BE2C (cell line): ENCODE measurements around the gene GPR37L1.

ENCODE experiments used
- DNase-seq: peaks from one replicate; pipeline ENCODE4 v3.0.0-alpha.2; 2020
- H3K27me3 ChIP-seq: fragments of 250-450 bp; sonication (Bioruptor Pico); 2 replicates; pipeline ENCODE4 v1.5.1; 2020; ENCODE audit warnings: mild to moderate bottlenecking
- H3K36me3 ChIP-seq: fragments of 250-450 bp; sonication (Bioruptor Pico); 2 replicates; pipeline ENCODE4 v1.5.1; 2020; ENCODE audit warnings: mild to moderate bottlenecking
- H3K4me1 ChIP-seq: fragments of 250-450 bp; sonication (Bioruptor Pico); 2 replicates; pipeline ENCODE4 v1.5.1; 2020
- H3K4me3 ChIP-seq: 2 replicates; pipeline ENCODE4 v1.5.1; 2011; ENCODE audit warnings: low read depth, low read length
- H3K9me3 ChIP-seq: fragments of 250-450 bp; sonication (Bioruptor Pico); 2 replicates; pipeline ENCODE4 v1.5.1; 2020
- CTCF ChIP-seq: IDR thresholded peaks from 2 replicates; pipeline ENCODE4 v1.5.1; 2012; ENCODE audit warnings: mild to moderate bottlenecking, low read depth, low read length

GPR37L1 gene

GRCh38 chr1:202158810-202159533 lies 36.3 kb downstream of the GPR37L1 start:
- no peak for DNase-seq
- no peak for TF ChIP-seq CTCF
- no peaks in the 10 kb centered on the region for H3K36me3 ChIP-seq
- H3K27me3 ChIP-seq: no peaks in the 10 kb centered on the region
- peaks cover 9% of the 10 kb centered on the region for H3K4me1 ChIP-seq
- H3K4me3 ChIP-seq: no peak overlapping the region
- H3K9me3 ChIP-seq: no peaks in the 10 kb centered on the region

- Histone ChIP-seq H3K4me1 (peaks cover 9% of the 10 kb centered on the region), H3K9me3 (no peaks in the 10 kb centered on the region), H3K27me3 (no peaks in the 10 kb centered on the region), H3K36me3 (no peaks in the 10 kb centered on the region), H3K4me3 (no peak overlapping the region)
- TF ChIP-seq CTCF: no peak
- no peak for DNase-seq
These were observed 37.0 kb downstream of the GPR37L1 start for GRCh38 chr1:202159534-202160371.

- no peak for DNase-seq
- Histone ChIP-seq H3K27me3 (no peaks in the 10 kb centered on the region), H3K4me1 (peaks cover 2% of the 10 kb centered on the region), H3K9me3 (no peaks in the 10 kb centered on the region), H3K36me3 (no peaks in the 10 kb centered on the region), H3K4me3 (no peak within 1 kb of the TSS)
- no peak for TF ChIP-seq CTCF
These were observed 37.7 kb downstream of the GPR37L1 start, which contains the start of gene PTPN7 for GRCh38 chr1:202160377-202160940. PTPN7 (minus strand) TSS chr1:202160602; CDS start chr1:202159402, 1,200 bp downstream.

GRCh38 chr1:202161151-202162046 lies 38.7 kb downstream of the GPR37L1 start:
- DNase-seq: no peak
- Histone ChIP-seq H3K4me1 (no peaks in the 10 kb centered on the region), H3K27me3 (no peaks in the 10 kb centered on the region), H3K9me3 (no peaks in the 10 kb centered on the region), H3K4me3 (no peak overlapping the region), H3K36me3 (no peaks in the 10 kb centered on the region)
- no peak for TF ChIP-seq CTCF

GRCh38 chr1:202162047-202162417 lies 39.3 kb downstream of the GPR37L1 start:
- TF ChIP-seq CTCF: no peak
- no peak overlapping the region for H3K4me3 ChIP-seq
- H3K36me3 ChIP-seq: no peaks in the 10 kb centered on the region
- DNase-seq: no peak
- H3K4me1 ChIP-seq: no peaks in the 10 kb centered on the region
- no peaks in the 10 kb centered on the region for H3K9me3 ChIP-seq
- H3K27me3 ChIP-seq: no peaks in the 10 kb centered on the region
